Esophagus muscularis mucosa (tissue), 3 donors: ENCODE measurements around the gene DCLK2.
A peak's percentile ranks its signal among the peaks of the same experiment; 100 is the strongest.

Experiments used
- CTCF ChIP-seq, 3 experiments: fragments of 200-600 bp in 2 of 3; fragments of 450-650 bp in 1 of 3; sonication (generic) in 2 of 3; IDR thresholded peaks; one replicate each; pipeline ENCODE4 v1.5.1; 2017 to 2019; ENCODE audit warnings: antibody characterized with exemption in 3 of 3, mild to moderate bottlenecking in 2 of 3, moderate library complexity in 1 of 3
- POLR2A ChIP-seq: fragments of 450-650 bp; IDR thresholded peaks from one replicate; pipeline ENCODE4 v1.6.1; 2017; ENCODE audit warnings: antibody characterized with exemption, moderate library complexity, mild to moderate bottlenecking, low read depth
- POLR2AphosphoS5 ChIP-seq, 2 donors: sonication (generic); formaldehyde crosslinking; IDR thresholded peaks; one replicate each; pipeline ENCODE4 v1.6.1; 2017; ENCODE audit warnings: antibody characterized with exemption in 2 of 2

GRCh38 chr4:150056569-150056968, 21.7 kb upstream of the DCLK2 start:
- TF ChIP-seq CTCF (IDR thresholded peaks at IDR 0.05) (no peak), POLR2AphosphoS5 (IDR thresholded peaks at IDR 0.05) (peak in 1 of 2 donors; percentile 17), POLR2A (no peak)
